ENCODE results near the gene PIGU.

PIGU gene

GRCh38 chr20:34571753-34572152 is 105.1 kb downstream of the PIGU start:
- in situ Hi-C loops (cut with HindIII; ENCODE audit: low pct_ligation_motif_present, low pct_unique_long_range_greater_than_20kb, low sequenced_read_pairs): no loop called here
- DNase-seq: no peak

GRCh38 chr20:34570859-34571306 is 106.0 kb downstream of the PIGU start:
- no peak for DNase-seq
- in situ Hi-C loops (cut with HindIII; ENCODE audit: low pct_ligation_motif_present, low pct_unique_long_range_greater_than_20kb, low sequenced_read_pairs): no loop called here

- no peak for DNase-seq
- in situ Hi-C loops (cut with HindIII; ENCODE audit: low pct_ligation_motif_present, low pct_unique_long_range_greater_than_20kb, low sequenced_read_pairs): no loop called here
Observed at GRCh38 chr20:34569598-34569997, 107.3 kb downstream of the PIGU start.

GRCh38 chr20:34567892-34568865 is 108.7 kb downstream of the PIGU start:
- in situ Hi-C loops (cut with HindIII; ENCODE audit: low pct_ligation_motif_present, low pct_unique_long_range_greater_than_20kb, low sequenced_read_pairs): no loop called here
- no peak for DNase-seq

DNA sequence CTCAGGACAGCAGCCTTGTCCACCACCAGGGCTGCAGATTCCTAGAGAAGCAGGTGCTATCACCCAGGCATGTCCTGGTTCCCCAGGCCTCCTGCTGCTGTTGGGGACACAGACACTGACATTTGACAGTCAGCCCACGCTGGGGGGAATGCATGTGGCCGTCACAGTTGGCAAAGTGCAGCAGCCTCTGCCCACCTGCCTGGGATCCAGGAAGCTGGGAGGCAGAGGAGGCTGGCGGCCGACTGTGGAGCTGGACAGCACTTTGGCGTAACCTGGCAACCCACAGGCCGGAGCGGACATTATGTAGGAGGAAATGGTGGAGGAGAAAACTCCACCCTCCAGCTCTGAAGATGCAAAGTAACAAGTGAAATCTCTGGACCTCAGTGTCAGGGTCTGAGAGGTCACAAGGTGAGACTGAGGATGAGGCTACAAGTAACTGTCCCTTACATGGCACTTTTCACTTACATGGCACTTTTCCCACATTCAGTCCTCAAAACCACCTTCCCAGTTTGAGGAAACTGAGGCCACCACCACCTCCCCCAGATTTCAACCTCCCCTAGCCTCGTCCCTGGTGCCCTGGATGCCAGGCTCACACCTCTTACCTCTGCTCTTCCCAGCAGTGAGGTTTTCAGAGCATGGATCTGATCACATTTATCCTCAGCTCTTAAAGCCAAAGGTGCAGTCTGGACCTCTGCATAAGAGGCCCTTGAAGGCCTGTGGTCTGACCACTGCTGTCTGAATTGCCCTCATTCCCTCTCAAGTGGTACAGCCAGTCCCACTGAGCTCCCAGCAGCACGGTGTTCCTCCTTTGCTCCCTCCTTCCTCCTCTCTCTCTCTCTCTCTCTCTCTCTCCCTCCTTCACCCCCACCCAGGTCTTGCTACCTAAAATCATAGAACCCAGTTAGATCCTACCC is 109.7 kb downstream of the PIGU start:
- in situ Hi-C loops (cut with HindIII; ENCODE audit: low pct_ligation_motif_present, low pct_unique_long_range_greater_than_20kb, low sequenced_read_pairs): no loop called here
- DNase-seq: no peak

- no peak for DNase-seq
- in situ Hi-C loops (cut with HindIII; ENCODE audit: low pct_ligation_motif_present, low pct_unique_long_range_greater_than_20kb, low sequenced_read_pairs): no loop called here
Observed at GRCh38 chr20:34564833-34565232, 112.1 kb downstream of the PIGU start.

DNA sequence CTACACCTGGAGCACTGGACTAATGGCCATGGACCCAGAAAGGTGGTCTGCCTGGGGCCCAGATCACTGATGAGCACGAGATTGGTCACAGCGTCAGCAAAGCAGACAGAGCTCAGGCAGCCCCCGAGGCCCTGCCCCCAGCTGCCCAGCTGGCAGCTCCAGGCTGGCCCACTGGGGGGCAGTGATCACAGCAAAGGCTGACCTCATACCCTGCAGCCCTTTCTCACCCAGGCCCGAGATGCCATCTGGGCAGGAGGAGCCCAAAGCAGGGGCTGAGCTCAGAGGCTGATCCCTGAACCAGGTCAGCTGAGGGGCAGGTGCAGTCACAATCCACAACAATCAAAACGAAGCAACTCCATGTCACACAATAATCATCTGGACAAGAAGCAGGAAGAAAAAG is 114.3 kb downstream of the PIGU start:
- peak; percentile 42 for DNase-seq
- in situ Hi-C loops (cut with HindIII; ENCODE audit: low pct_ligation_motif_present, low pct_unique_long_range_greater_than_20kb, low sequenced_read_pairs): no loop called here

DNA sequence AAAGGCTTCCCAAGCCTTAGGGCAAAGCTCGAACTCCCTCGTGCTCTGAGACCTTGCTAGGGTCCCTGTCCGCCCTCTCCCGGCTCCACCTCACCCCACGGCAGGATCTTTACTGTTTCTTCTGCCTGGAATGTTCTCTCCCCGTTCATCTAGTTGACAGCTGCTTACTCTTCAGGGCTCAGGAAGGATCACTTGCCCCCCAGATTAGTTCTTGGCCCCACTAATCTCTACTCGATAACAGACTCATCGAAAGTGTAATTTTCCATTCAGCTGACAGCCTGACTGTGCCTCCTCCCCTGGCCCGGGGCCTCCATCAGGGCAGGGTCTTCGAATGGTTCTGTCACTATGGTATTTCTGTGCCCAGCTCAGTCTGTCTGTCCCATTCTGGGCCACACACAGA is 115.2 kb downstream of the PIGU start:
- DNase-seq: no peak
- in situ Hi-C loops (cut with HindIII; ENCODE audit: low pct_ligation_motif_present, low pct_unique_long_range_greater_than_20kb, low sequenced_read_pairs): no loop called here

DNA sequence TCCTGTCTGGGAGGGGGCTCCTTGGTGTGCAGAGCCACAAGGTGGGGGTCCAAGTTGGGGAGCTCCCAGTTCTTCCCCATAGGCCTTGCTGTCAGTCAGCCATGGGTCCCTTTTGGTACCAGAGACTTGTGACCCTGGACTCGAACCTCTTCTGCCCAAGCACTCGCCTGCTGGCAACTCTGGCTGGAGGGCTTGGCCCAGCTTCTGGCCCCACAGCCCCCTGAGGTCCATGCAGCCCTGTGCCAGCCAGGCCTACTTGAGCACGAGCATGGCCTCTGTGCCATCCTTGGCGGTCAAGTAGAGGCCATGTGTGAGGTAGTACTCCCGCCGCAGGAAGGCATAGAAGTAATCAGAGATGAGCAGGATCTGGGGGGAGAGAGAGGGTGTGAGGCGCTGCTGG is 116.3 kb downstream of the PIGU start:
- DNase-seq: no peak
- in situ Hi-C loops (cut with HindIII; ENCODE audit: low pct_ligation_motif_present, low pct_unique_long_range_greater_than_20kb, low sequenced_read_pairs): no loop called here

- no peak for DNase-seq
Observed at GRCh38 chr20:34560141-34560523, 116.8 kb downstream of the PIGU start.

GRCh38 chr20:34559311-34560140 is 117.4 kb downstream of the PIGU start:
- in situ Hi-C loops (cut with HindIII; ENCODE audit: low pct_ligation_motif_present, low pct_unique_long_range_greater_than_20kb, low sequenced_read_pairs): no loop called here

More at GRCh38 chr20:34560141-34560523, 116.8 kb downstream of the PIGU start:
- in situ Hi-C loops (cut with HindIII; ENCODE audit: low pct_ligation_motif_present, low pct_unique_long_range_greater_than_20kb, low sequenced_read_pairs): no loop called here

DNA sequence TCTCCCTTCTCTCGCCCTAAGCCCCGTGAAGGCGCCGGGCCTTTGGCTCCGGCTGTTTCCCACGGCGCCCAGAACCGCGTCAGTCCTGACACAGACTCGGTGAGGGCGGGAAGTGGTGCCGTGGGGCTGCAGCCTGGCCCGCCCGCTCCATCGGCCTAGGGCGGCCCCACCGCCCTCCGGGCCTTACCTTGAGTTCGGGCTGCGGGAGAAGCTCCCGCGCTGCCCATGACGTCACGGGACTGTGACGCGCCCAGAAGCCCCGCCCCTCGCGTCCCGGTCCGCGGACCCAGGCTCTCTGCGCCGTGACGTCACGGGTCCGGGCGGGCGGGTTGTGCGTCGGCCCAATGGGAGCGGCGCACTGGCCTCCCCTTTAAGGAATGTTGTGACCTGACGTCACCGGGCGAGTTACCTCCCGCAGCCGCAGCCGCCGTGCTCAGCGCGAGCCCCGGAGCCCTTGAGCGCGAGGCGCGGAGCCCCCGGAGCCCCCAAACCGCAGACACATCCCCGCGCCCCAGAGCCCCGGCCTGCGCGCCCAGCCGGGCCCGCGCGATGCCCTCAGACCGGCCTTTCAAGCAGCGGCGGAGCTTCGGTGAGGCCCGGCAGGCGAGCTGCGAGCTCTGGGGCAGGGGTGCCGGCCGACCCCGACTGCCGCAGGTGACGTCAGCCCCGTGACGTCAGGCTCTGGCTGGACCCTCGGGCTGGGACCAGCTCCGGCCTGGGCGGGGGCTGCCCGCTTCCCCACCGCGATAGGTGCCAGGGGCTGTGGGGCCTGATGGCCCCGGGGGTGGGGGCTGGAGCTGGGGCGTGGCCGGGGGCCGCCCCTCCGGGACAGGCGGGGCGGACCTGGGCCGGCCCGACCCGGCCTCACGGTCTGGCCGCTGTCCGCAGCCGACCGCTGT is 118.3 kb downstream of the PIGU start, which contains the start of gene MAP1LC3A:
Gene MAP1LC3A, plus strand, starts transcription at position 399 of the 899 bp plus-strand sequence. Its CDS starts 151 bp downstream, at position 550.
- in situ Hi-C loops (cut with HindIII; ENCODE audit: low pct_ligation_motif_present, low pct_unique_long_range_greater_than_20kb, low sequenced_read_pairs): no loop called here
- peak; percentile 87 for DNase-seq

More at GRCh38 chr20:34559311-34560140, 117.4 kb downstream of the PIGU start:
- DNase-seq: no peak

DNA sequence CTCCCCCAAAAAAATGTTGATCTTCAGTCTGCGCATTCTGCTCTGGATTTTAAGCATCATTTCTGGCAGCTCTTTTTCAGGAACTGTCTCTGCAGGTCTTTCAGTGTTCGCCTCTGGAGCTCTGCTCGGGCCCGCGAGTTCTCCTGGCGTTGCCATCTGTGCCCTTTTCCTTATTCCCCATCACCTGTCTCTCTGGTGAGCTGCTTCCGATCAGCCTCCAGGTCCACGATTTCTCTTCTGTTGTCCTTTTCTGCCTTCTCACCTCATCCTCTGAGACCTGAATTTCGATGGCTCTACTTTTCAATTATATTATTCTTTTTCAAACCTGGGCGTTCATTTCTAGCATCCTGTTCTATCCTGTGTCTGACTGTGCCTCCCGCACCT is 119.0 kb downstream of the PIGU start:
- peak; percentile 19 for DNase-seq
- in situ Hi-C loops (cut with HindIII; ENCODE audit: low pct_ligation_motif_present, low pct_unique_long_range_greater_than_20kb, low sequenced_read_pairs): no loop called here

DNA sequence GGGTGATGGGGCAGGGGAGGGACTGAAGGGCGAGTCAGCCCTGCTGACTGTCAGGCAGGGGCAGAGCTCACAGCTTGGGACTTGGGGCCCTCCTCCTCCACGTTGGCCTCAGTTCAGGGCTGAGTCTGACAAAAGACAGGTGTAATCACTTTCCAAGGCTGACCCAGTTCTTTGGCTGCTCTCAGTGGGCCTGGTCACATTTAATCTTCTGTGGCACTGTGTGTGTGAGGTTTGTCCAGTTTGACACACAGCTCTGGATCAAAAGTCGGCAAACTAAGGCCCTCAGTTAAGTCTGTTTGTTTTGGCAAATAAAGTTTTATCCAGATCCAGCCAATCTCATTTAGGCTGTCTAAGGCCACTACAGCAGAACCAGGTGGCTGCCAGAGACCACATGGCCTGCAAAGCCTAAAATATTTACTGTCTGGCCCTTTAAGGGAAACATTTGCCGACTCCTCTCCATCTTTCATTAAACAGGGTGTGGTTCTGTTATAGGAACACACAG is 123.5 kb downstream of the PIGU start:
- in situ Hi-C loops (cut with HindIII; ENCODE audit: low pct_ligation_motif_present, low pct_unique_long_range_greater_than_20kb, low sequenced_read_pairs): no loop called here

GRCh38 chr20:34552569-34552968 is 124.3 kb downstream of the PIGU start:
- in situ Hi-C loops (cut with HindIII; ENCODE audit: low pct_ligation_motif_present, low pct_unique_long_range_greater_than_20kb, low sequenced_read_pairs): no loop called here
- DNase-seq: no peak

More for the DNA sequence above, 123.5 kb downstream of the PIGU start:
- DNase-seq: no peak

- in situ Hi-C loops (cut with HindIII; ENCODE audit: low pct_ligation_motif_present, low pct_unique_long_range_greater_than_20kb, low sequenced_read_pairs): no loop called here
- DNase-seq: no peak
Observed at GRCh38 chr20:34549929-34550305, 127.0 kb downstream of the PIGU start.

GRCh38 chr20:34549291-34549928 is 127.5 kb downstream of the PIGU start:
- DNase-seq: no peak
- in situ Hi-C loops (cut with HindIII; ENCODE audit: low pct_ligation_motif_present, low pct_unique_long_range_greater_than_20kb, low sequenced_read_pairs): no loop called here

Data from ACHN (cell line).